GM20000 (cell line): ENCODE measurements around the gene TXNL4B.

Source experiments
- DNase-seq: peaks from one replicate; pipeline ENCODE4 v3.0.0; 2012; ENCODE audit warnings: low spot score
- TF ChIP-seq, protein P1 (sequence below): IDR thresholded peaks from 2 replicates; pipeline ENCODE4 v1.5.1; 2012; ENCODE audit warnings: mild to moderate bottlenecking, control low read depth; ENCODE audit errors: extremely low read depth, missing control alignments

TXNL4B gene

DNA sequence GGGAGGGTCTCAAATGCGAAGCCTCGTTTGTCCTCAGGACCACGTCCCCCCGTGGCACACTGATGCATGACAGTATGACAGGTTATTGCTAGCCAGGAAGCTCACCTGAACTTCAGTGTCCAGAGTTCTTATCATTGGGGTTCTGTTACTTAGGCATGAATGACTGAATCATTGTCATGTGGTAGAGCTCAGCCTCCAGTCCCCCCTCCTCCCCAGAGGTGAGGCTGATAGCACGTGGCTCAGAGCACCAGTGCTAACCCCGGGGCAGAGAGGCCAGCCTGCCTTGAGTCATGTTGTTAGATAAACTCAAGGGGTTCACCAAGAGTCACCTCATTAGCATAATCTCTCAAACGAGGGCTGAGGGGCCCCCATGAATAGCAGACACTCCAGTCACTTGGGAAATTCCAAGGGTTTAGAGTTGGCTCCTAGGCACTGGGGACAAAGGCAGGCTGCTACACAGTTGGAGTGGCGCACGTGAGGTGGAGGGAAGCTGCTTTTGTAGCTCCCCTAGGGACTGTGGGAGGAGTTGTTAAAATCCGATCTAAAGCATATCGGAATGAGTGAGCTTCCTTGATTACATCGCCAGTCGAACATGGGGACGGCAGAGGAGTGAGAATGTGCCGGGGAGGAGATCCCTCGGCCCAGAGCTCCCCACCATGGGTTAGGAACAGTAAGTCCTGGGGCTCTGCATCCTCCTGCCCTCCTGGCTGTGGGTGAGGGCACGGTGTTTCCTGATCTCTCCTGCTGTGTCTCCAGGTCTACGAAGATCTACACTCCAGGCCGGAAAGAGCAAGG is 18.4 kb upstream of the TXNL4B start:
- TF ChIP-seq, protein P1, sequence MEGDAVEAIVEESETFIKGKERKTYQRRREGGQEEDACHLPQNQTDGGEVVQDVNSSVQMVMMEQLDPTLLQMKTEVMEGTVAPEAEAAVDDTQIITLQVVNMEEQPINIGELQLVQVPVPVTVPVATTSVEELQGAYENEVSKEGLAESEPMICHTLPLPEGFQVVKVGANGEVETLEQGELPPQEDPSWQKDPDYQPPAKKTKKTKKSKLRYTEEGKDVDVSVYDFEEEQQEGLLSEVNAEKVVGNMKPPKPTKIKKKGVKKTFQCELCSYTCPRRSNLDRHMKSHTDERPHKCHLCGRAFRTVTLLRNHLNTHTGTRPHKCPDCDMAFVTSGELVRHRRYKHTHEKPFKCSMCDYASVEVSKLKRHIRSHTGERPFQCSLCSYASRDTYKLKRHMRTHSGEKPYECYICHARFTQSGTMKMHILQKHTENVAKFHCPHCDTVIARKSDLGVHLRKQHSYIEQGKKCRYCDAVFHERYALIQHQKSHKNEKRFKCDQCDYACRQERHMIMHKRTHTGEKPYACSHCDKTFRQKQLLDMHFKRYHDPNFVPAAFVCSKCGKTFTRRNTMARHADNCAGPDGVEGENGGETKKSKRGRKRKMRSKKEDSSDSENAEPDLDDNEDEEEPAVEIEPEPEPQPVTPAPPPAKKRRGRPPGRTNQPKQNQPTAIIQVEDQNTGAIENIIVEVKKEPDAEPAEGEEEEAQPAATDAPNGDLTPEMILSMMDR, result no peak
- no peak for DNase-seq

DNA sequence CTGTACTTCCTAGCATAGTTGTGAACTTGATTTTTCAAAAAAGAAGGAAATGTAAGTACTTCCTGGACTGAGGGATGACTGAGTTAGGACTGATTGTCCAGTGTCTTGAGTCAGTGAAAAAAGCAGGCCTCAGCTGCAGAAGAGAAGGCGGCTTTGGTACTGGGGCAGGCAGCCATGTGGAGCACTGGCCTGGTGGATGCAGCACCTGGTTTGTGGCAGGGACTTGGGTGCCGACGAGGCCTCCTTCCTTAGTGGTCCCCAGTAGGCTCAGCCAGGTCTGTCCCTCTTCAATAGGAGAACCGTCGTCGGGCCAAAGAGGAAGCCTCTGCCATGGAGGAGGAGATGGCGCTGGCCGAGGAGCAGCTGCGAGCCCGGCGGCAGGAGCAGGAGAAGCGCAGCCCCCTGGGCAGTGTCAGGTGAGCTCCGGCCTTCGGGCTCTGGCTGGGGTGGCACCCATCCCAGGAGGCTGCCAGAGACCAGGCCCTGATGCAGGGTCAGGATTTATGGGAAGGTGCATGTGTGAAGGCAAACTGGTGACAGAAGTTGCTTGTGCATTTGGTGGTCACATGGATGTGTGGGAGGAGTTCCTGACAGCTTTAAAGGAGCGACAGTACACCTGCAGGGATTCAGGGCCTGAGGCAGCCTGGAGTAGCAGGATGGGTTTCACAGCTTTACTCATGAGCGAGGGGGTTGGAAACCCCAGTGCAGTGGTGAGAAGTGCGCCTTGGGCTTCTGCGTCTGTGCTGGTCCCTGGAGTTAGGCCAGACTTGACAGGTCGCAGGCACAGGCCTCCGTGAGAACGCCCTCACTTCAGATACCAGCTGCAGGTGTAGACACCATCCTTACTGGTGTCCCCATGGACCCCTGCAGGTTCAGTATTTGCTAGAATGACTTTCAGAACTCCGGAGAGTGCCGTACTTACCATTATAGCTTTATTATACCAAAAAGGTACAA is 17.5 kb upstream of the TXNL4B start:
- TF ChIP-seq, protein P1, result no peak
- no peak for DNase-seq

DNA sequence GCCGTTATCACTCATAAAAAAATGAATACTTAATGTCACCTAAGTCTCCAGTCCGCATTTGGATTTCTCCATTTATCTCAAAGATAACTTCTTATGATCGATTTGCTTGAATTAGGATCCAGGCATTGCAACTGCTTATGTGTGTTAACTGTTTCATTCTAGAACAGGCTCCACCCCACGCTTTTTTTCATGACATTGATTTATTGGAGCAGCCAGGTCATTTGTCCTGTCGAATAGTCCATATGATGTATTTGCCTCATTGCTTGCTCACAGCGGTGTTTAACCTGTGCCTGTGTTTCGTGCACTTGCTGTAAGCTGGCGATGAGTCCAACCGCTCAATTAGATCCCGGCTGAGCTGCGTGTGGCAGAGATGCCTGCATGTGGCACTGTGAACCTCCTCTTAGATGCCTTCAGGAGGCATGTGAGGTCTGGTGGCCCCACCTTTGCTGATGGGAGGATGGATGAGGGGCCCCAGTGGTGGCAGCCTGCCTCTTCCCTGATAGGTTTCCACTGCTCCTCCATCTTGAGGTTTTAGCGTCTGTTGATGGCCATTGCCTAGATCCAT is 16.6 kb upstream of the TXNL4B start:
- no peak for DNase-seq
- TF ChIP-seq, protein P1, result no peak

DNA sequence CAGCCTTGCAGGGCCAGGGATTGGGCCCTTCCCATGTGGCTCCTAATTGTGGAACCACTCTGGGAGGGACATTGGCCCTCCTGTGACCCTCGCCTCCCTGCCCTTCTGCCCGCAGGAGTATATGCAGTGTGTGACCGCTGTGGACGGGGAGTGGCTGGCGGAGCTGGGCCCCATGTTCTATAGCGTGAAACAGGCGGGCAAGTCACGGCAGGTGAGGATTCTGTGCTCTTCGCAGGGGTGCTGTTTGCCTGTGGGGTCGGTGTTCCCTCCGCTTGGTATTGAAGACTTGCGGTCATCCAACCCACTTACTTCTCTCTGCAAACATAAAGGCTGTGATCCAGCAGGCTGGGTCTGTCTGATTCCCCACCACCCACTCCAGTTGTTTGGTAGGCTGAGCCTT is 15.9 kb upstream of the TXNL4B start:
- no peak for DNase-seq

DNA sequence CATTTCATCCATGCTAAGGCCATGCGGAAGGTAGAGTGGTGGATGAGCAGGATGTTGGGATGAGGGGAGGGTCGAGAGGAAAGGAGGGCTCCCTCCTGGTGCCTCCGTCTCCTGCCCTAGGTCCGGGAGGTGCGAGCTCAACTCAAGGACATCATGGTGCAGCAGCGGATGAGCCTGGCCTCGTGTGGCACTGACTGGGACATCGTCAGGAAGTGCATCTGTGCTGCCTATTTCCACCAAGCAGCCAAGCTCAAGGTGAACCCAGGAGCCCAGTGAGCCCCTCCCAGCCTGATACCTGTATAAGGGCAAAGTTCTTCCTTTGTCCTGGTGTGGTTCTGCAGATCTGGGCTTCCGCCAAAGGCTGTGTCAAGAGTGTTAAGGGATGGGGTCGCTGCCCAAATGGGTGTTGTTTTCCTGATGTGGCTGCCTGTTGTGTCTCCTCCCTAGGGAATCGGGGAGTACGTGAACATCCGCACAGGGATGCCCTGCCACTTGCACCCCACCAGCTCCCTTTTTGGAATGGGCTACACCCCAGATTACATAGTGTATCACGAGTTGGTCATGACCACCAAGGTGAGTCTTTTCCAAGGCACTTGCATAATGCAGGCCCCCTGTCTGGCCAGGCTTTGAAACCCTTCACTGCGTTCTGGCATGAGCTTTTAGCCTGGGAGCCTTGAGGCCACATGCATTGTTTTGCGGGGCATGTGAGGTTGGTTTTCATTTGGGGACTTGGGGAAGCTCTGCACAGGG is 15.1 kb upstream of the TXNL4B start:
- TF ChIP-seq, protein P1, result no peak
- DNase-seq, result no peak

More for the DNA sequence above, 15.9 kb upstream of the TXNL4B start:
- TF ChIP-seq, protein P1, result no peak

DNA sequence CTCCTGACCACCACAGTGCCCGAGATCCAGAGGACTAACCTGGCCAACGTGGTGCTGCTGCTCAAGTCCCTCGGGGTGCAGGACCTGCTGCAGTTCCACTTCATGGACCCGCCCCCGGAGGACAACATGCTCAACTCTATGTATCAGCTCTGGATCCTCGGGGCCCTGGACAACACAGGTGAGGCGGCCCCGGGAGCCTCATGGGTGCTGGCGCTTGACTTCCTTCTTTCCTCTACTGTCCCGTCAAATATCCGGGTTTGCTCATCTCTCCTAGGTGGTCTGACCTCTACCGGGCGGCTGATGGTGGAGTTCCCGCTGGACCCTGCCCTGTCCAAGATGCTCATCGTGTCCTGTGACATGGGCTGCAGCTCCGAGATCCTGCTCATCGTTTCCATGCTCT is 14.0 kb upstream of the TXNL4B start:
- TF ChIP-seq, protein P1, result no peak
- DNase-seq, result no peak
